SU-DHL-6 (cell line): ENCODE measurements around the gene DNM2.

Experiments used
- H2AFZ ChIP-seq: fragments of 200-600 bp; sonication (generic); 2 replicates; pipeline ENCODE4 v1.6.1; 2014; ENCODE audit warnings: low read depth, mild to moderate bottlenecking, moderate library complexity, mixed read lengths, antibody characterized with exemption, low read length; ENCODE audit not compliant: severe bottlenecking
- H3F3A ChIP-seq: fragments of 200-600 bp; shearing (Covaris generic); 2 replicates; pipeline ENCODE4 v1.6.0; 2016; ENCODE audit warnings: antibody characterized with exemption, mild to moderate bottlenecking; ENCODE audit not compliant: insufficient read depth
- H3K27ac ChIP-seq: fragments of 200-600 bp; sonication (generic); 2 replicates; pipeline ENCODE4 v1.5.1; 2016; ENCODE audit warnings: low read depth, mild to moderate bottlenecking, low read length, moderate library complexity, mixed read lengths
- H3K27me3 ChIP-seq: fragments of 200-600 bp; sonication (generic), shearing (Covaris generic); 2 replicates; pipeline ENCODE4 v1.6.0; 2014; ENCODE audit warnings: mild to moderate bottlenecking, low read length
- H3K36me3 ChIP-seq: fragments of 200-600 bp; sonication (generic); 2 replicates; pipeline ENCODE4 v1.6.1; 2014; ENCODE audit warnings: mild to moderate bottlenecking, low read length, mixed read lengths
- H3K4me2 ChIP-seq: fragments of 300-600, 200-600 bp; shearing (Covaris generic), sonication (generic); 2 replicates; pipeline ENCODE4 v1.6.0; 2014; ENCODE audit warnings: low read length, low read depth, mild to moderate bottlenecking; ENCODE audit not compliant: poor library complexity, severe bottlenecking
- H3K4me3 ChIP-seq: fragments of 200-600 bp; sonication (generic); 2 replicates; pipeline ENCODE4 v1.5.1; 2014; ENCODE audit warnings: antibody characterized with exemption, low read length, mild to moderate bottlenecking, mixed read lengths; ENCODE audit not compliant: insufficient read depth, poor library complexity, severe bottlenecking
- H3K79me2 ChIP-seq: fragments of 200-600 bp; sonication (generic); 2 replicates; pipeline ENCODE4 v1.6.1; 2014; ENCODE audit warnings: mild to moderate bottlenecking, low read length, moderate library complexity; ENCODE audit not compliant: insufficient read depth
- H3K9ac ChIP-seq: fragments of 200-600 bp; sonication (generic); 2 replicates; pipeline ENCODE4 v1.7.0; 2014; ENCODE audit warnings: mild to moderate bottlenecking, low read length
- H3K9me2 ChIP-seq: fragments of 200-600 bp; sonication (generic); replicated peaks from 2 replicates; pipeline ENCODE4 v1.6.1; 2014; ENCODE audit warnings: low read length; ENCODE audit not compliant: insufficient read depth
- H3K9me3 ChIP-seq: fragments of 200-600 bp; sonication (generic); 2 replicates; pipeline ENCODE4 v1.6.1; 2014; ENCODE audit warnings: low read length, mixed read lengths; ENCODE audit not compliant: insufficient read depth
- H4K20me1 ChIP-seq: fragments of 200-600 bp; sonication (generic); 2 replicates; pipeline ENCODE4 v1.6.1; 2014; ENCODE audit warnings: low read depth, mild to moderate bottlenecking, antibody characterized with exemption, low read length, moderate library complexity, mixed read lengths
- EZH2phosphoT487 ChIP-seq: fragments of 200-600 bp; sonication (generic), shearing (Covaris generic); conservative IDR thresholded peaks from 2 replicates; pipeline ENCODE4 v1.6.1; 2018; ENCODE audit warnings: mild to moderate bottlenecking, antibody characterized with exemption, low read length, moderate library complexity, mixed read lengths
- TF ChIP-seq, protein P1 (sequence below): fragments of 200-600 bp; sonication (generic); IDR thresholded peaks from one replicate; pipeline ENCODE4 v1.5.1; 2017; ENCODE audit warnings: antibody characterized with exemption, mild to moderate bottlenecking, low read length, moderate library complexity; ENCODE audit not compliant: insufficient read depth, poor library complexity, severe bottlenecking

The DNM2 gene

DNA sequence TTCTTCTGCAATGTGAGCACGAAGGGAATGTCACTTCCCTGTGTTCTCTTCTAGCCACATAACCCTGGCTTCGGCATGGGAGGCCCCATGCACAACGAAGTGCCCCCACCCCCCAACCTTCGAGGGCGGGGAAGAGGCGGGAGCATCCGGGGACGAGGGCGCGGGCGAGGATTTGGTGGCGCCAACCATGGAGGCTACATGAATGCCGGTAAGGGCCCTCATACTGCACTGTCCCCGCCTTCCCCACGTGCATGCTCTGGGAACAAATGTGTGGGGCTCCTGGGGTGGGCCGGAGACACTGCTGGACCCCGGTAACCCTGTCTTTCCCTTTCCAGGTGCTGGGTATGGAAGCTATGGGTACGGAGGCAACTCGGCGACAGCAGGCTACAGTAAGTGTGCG lies 34.3 kb upstream of the DNM2 start:
- TF ChIP-seq, protein P1, sequence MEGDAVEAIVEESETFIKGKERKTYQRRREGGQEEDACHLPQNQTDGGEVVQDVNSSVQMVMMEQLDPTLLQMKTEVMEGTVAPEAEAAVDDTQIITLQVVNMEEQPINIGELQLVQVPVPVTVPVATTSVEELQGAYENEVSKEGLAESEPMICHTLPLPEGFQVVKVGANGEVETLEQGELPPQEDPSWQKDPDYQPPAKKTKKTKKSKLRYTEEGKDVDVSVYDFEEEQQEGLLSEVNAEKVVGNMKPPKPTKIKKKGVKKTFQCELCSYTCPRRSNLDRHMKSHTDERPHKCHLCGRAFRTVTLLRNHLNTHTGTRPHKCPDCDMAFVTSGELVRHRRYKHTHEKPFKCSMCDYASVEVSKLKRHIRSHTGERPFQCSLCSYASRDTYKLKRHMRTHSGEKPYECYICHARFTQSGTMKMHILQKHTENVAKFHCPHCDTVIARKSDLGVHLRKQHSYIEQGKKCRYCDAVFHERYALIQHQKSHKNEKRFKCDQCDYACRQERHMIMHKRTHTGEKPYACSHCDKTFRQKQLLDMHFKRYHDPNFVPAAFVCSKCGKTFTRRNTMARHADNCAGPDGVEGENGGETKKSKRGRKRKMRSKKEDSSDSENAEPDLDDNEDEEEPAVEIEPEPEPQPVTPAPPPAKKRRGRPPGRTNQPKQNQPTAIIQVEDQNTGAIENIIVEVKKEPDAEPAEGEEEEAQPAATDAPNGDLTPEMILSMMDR = no peak
- TF ChIP-seq EZH2phosphoT487 = no peak
- Histone ChIP-seq H3K4me3 (no peak overlapping the region), H3K9me3 (no peaks in the 10 kb centered on the region), H3K27ac (no peak overlapping the region), H3K9ac (no peak overlapping the region), H2AFZ (no peak overlapping the region), H3F3A (no peaks in the 10 kb centered on the region), H3K36me3 (peaks cover 41% of the 10 kb centered on the region), H3K9me2 (no peaks in the 10 kb centered on the region), H4K20me1 (peaks cover 7% of the 10 kb centered on the region; the same call in 1 of the 2 replicates), H3K4me2 (no peak overlapping the region), H3K79me2 (peaks cover 2% of the 10 kb centered on the region; the same call in 1 of the 2 replicates), H3K27me3 (no peaks in the 10 kb centered on the region)

DNA sequence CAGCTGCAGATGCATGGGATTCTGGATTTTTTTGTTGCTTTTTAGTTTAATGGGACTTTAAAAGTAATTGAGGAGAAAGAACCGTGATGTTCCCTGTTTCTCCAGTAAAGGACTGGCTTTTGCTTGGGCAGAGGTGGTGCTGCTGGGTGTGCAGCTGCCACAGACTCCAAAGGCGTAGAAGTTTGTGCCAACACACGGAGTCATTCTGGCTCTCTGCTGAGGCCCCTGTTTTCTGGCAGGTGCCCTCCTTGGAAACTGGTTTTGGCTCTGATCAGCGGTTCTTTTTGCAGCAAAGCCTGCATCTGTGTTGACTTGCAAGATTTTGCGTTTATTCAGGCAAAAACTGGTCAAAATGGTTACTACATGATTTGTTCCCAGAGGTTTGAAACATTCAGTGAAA lies 32.7 kb upstream of the DNM2 start:
- Histone ChIP-seq H3K27me3 (no peaks in the 10 kb centered on the region), H3K27ac (no peak overlapping the region), H3K9ac (no peak overlapping the region), H3K36me3 (peaks cover 29% of the 10 kb centered on the region; the same call in 1 of the 2 replicates), H3F3A (0 out of 2 replicates have a peak, but pooled peaks cover 3% of the 10 kb centered on the region), H2AFZ (no peak overlapping the region), H3K4me3 (no peak overlapping the region), H3K4me2 (no peak overlapping the region), H3K9me2 (no peaks in the 10 kb centered on the region), H3K79me2 (no peaks in the 10 kb centered on the region; the same call in 1 of the 2 replicates), H4K20me1 (peaks cover 7% of the 10 kb centered on the region; the same call in 1 of the 2 replicates), H3K9me3 (no peaks in the 10 kb centered on the region)
- TF ChIP-seq, protein P1 = no peak
- no peak for TF ChIP-seq EZH2phosphoT487

DNA sequence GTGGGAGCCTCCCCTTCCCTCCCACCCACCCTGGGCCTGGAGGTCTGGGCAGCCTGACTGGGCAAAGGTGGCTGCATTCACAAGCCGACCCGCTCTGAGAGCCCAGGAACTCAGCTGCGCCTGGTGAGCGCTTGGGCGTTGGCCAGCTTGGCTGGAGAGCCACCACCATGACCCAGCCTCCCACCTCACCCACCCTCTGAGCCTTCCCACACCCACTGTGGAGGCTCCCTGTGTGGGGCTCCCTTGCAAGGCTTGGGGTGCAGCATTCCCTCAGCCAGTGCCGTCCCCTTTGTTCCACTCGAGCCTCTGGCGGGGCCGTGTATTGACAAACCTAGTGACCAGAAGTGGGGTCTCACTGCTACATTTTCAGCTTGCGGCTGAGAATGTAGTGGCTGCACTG lies 31.7 kb upstream of the DNM2 start:
- Histone ChIP-seq H3F3A (0 out of 2 replicates have a peak, but pooled peaks cover 3% of the 10 kb centered on the region), H3K36me3 (peaks cover 25% of the 10 kb centered on the region; the same call in 1 of the 2 replicates), H3K79me2 (no peaks in the 10 kb centered on the region), H2AFZ (no peak overlapping the region), H3K4me2 (no peak overlapping the region), H3K9me2 (no peaks in the 10 kb centered on the region), H3K9ac (no peak overlapping the region), H4K20me1 (peaks cover 7% of the 10 kb centered on the region; the same call in 1 of the 2 replicates), H3K9me3 (no peaks in the 10 kb centered on the region), H3K27me3 (no peaks in the 10 kb centered on the region), H3K4me3 (no peak overlapping the region), H3K27ac (no peak overlapping the region)
- TF ChIP-seq, protein P1 = no peak
- no peak for TF ChIP-seq EZH2phosphoT487
